SW480 (cell line): ENCODE data around the gene MAGEC2.

Experiments
- DNase-seq: peaks from one replicate; pipeline ENCODE4 v3.0.0-alpha.2; 2016; ENCODE audit warnings: low spot score

Gene MAGEC2

GRCh38 chrX:142204522-142205433, at the start of gene MAGEC2:
TSS of gene MAGEC2 (minus strand) at chrX:142205290. CDS start at chrX:142203987, 1,303 bp downstream.
- DNase-seq = peak; percentile 1

- DNase-seq = no peak
Observed at GRCh38 chrX:142251680-142252079, 46.6 kb upstream of the MAGEC2 start.

- DNase-seq = no peak
Observed at GRCh38 chrX:142251202-142251601, 46.1 kb upstream of the MAGEC2 start.

- no peak for DNase-seq
Observed at GRCh38 chrX:142250502-142250901, 45.4 kb upstream of the MAGEC2 start.

GRCh38 chrX:142249721-142250120, 44.6 kb upstream of the MAGEC2 start:
- no peak for DNase-seq

- no peak for DNase-seq
Observed at GRCh38 chrX:142244568-142244967, 39.5 kb upstream of the MAGEC2 start.

GRCh38 chrX:142238536-142238935, 33.4 kb upstream of the MAGEC2 start:
- DNase-seq = no peak

- DNase-seq = no peak
Observed at GRCh38 chrX:142233400-142233799, 28.3 kb upstream of the MAGEC2 start.

- no peak for DNase-seq
Observed at GRCh38 chrX:142214081-142214480, 9.0 kb upstream of the MAGEC2 start.

- no peak for DNase-seq
Observed at GRCh38 chrX:142201113-142201512, 4.0 kb downstream of the MAGEC2 start.

- DNase-seq = no peak
Observed at GRCh38 chrX:142186103-142186502, 19.0 kb downstream of the MAGEC2 start.

- no peak for DNase-seq
Observed at GRCh38 chrX:142184756-142185602, 20.1 kb downstream of the MAGEC2 start.

- DNase-seq = no peak
Observed at GRCh38 chrX:142156567-142156966, 48.5 kb downstream of the MAGEC2 start.
